Neural cell (in vitro differentiated cells): ENCODE results near the gene VPREB1. TPM values are rescaled to one million over a fixed set of nuclear protein-coding genes. Genes with fewer than 3 reads are reported as not detected.

ENCODE experiments used
- H2AFZ ChIP-seq: fragments of 200-600, 300-800 bp; sonication (generic), shearing (Covaris generic); 2 replicates; pipeline ENCODE4 v1.6.0; 2014; ENCODE audit warnings: low read depth, mild to moderate bottlenecking, antibody characterized with exemption, low read length, moderate library complexity
- H3F3A ChIP-seq: fragments of 200-600 bp; shearing (Covaris generic); 2 replicates; pipeline ENCODE4 v1.6.1; 2016; ENCODE audit warnings: mild to moderate bottlenecking, moderate library complexity, mixed read lengths, antibody characterized with exemption, low read length; ENCODE audit not compliant: insufficient read depth, poor library complexity, severe bottlenecking
- H3K27ac ChIP-seq: fragments of 200-600, 300-800 bp; sonication (generic), shearing (Covaris generic); 2 replicates; pipeline ENCODE4 v1.5.1; 2014; ENCODE audit warnings: mild to moderate bottlenecking, low read length, moderate library complexity
- H3K27me3 ChIP-seq: fragments of 300-800, 200-600 bp; sonication (generic), shearing (Covaris generic); 2 replicates; pipeline ENCODE4 v1.6.0; 2014; ENCODE audit warnings: mild to moderate bottlenecking, low read depth, low read length, moderate library complexity; ENCODE audit not compliant: insufficient read depth
- H3K36me3 ChIP-seq: fragments of 300-800, 200-600 bp; sonication (generic), shearing (Covaris generic); 2 replicates; pipeline ENCODE4 v1.5.1; 2014; ENCODE audit warnings: mild to moderate bottlenecking, antibody characterized with exemption, low read length, moderate library complexity; ENCODE audit not compliant: insufficient read depth
- H3K4me2 ChIP-seq: fragments of 300-800, 200-600 bp; sonication (generic), shearing (Covaris generic); 2 replicates; pipeline ENCODE4 v1.6.0; 2014; ENCODE audit warnings: mild to moderate bottlenecking, low read length
- H3K4me3 ChIP-seq: fragments of 300-800, 200-600 bp; sonication (generic), shearing (Covaris generic); 2 replicates; pipeline ENCODE4 v1.5.1; 2014; ENCODE audit warnings: mild to moderate bottlenecking, low read length, moderate library complexity
- H3K79me2 ChIP-seq: fragments of 200-600 bp; shearing (Covaris generic); replicated peaks from 2 replicates; pipeline ENCODE4 v1.6.0; 2014; ENCODE audit warnings: mild to moderate bottlenecking, low read length, moderate library complexity; ENCODE audit not compliant: insufficient read depth
- H3K9ac ChIP-seq: fragments of 300-800, 200-600 bp; sonication (generic), shearing (Covaris generic); 2 replicates; pipeline ENCODE4 v1.6.1; 2016; ENCODE audit warnings: mild to moderate bottlenecking, low read length, mixed read lengths
- H3K9me2 ChIP-seq: fragments of 200-600 bp; shearing (Covaris generic); 2 replicates; pipeline ENCODE4 v1.6.1; 2016; ENCODE audit warnings: mild to moderate bottlenecking, low read length, mixed read lengths; ENCODE audit not compliant: insufficient read depth
- H3K9me3 ChIP-seq: fragments of 200-600, 300-800 bp; sonication (generic), shearing (Covaris generic); 2 replicates; pipeline ENCODE4 v1.6.1; 2016; ENCODE audit warnings: mild to moderate bottlenecking, mixed run types, low read length, moderate library complexity, mixed read lengths
- H4K20me1 ChIP-seq: fragments of 200-600 bp; shearing (Covaris generic); 2 replicates; pipeline ENCODE4 v1.6.1; 2016; ENCODE audit warnings: mild to moderate bottlenecking, mixed run types; ENCODE audit not compliant: insufficient read depth
- EP300 ChIP-seq: fragments of 450-650 bp; conservative IDR thresholded peaks from 2 replicates; pipeline ENCODE4 v1.6.1; 2014; ENCODE audit warnings: antibody characterized with exemption, mild to moderate bottlenecking, moderate library complexity; ENCODE audit not compliant: poor library complexity, severe bottlenecking
- EZH2 ChIP-seq: fragments of 200-600, 300-800 bp; shearing (Covaris generic), sonication (generic); IDR thresholded peaks from 2 replicates; pipeline ENCODE4 v1.6.1; 2014; ENCODE audit warnings: antibody characterized with exemption, low read length, borderline replicate concordance, mild to moderate bottlenecking; ENCODE audit not compliant: insufficient read depth, poor library complexity, severe bottlenecking
- MXI1 ChIP-seq: fragments of 450-650 bp; conservative IDR thresholded peaks from 2 replicates; pipeline ENCODE4 v1.6.1; 2014; ENCODE audit warnings: antibody characterized with exemption, mild to moderate bottlenecking; ENCODE audit not compliant: poor library complexity, severe bottlenecking
- POLR2AphosphoS5 ChIP-seq: IDR thresholded peaks from 2 replicates; pipeline ENCODE4 v1.6.1; 2012
- RAD21 ChIP-seq: fragments of 450-650 bp; conservative IDR thresholded peaks from 2 replicates; pipeline ENCODE4 v1.6.1; 2014; ENCODE audit warnings: antibody characterized with exemption, mild to moderate bottlenecking, moderate library complexity
- SMC3 ChIP-seq: fragments of 450-650 bp; conservative IDR thresholded peaks from 2 replicates; pipeline ENCODE4 v1.6.1; 2014; ENCODE audit warnings: antibody characterized with exemption, mild to moderate bottlenecking, moderate library complexity; ENCODE audit not compliant: poor library complexity
- TAF1 ChIP-seq: IDR thresholded peaks from 2 replicates; pipeline ENCODE4 v1.6.1; 2012; ENCODE audit warnings: low read depth
- polyA plus RNA-seq: library from polyadenylated mRNA; depleted of rRNA; stranded (reverse); fragments of >200 nt; gene quantifications from 2 replicates; pipeline ENCODE4 v1.2.3, GENCODE V29; 2014
- TF ChIP-seq, protein P1 (sequence below): IDR thresholded peaks from 2 replicates; pipeline ENCODE4 v1.6.1; 2012; ENCODE audit warnings: borderline replicate concordance
- TF ChIP-seq, protein P2 (sequence below): fragments of 450-650 bp; IDR thresholded peaks from 2 replicates; pipeline ENCODE4 v1.5.1; 2014; ENCODE audit warnings: antibody characterized with exemption, mild to moderate bottlenecking, moderate library complexity; ENCODE audit not compliant: poor library complexity, severe bottlenecking

The VPREB1 gene
- polyA plus RNA-seq, 1 donor from 2014 or later = not detected

GRCh38 chr22:22230438-22230837, 14.1 kb upstream of the VPREB1 start:
- H3K4me3 ChIP-seq = no peak overlapping the region
- no peak overlapping the region for H2AFZ ChIP-seq
- no peaks in the 10 kb centered on the region for H3K79me2 ChIP-seq
- no peak overlapping the region for H3K27ac ChIP-seq
- H3K27me3 ChIP-seq = peaks cover 4% of the 10 kb centered on the region
- H3F3A ChIP-seq = no peaks in the 10 kb centered on the region
- H3K9me3 ChIP-seq = no peaks in the 10 kb centered on the region
- no peaks in the 10 kb centered on the region for H4K20me1 ChIP-seq
- H3K36me3 ChIP-seq = no peaks in the 10 kb centered on the region
- no peak overlapping the region for H3K4me2 ChIP-seq
- H3K9me2 ChIP-seq = no peaks in the 10 kb centered on the region
- no peak overlapping the region for H3K9ac ChIP-seq
- TF ChIP-seq SMC3 (no peak), RAD21 (no peak), EP300 (no peak), EZH2 (no peak), MXI1 (no peak), TAF1 (no peak), POLR2AphosphoS5 (no peak)
- TF ChIP-seq, protein P1, sequence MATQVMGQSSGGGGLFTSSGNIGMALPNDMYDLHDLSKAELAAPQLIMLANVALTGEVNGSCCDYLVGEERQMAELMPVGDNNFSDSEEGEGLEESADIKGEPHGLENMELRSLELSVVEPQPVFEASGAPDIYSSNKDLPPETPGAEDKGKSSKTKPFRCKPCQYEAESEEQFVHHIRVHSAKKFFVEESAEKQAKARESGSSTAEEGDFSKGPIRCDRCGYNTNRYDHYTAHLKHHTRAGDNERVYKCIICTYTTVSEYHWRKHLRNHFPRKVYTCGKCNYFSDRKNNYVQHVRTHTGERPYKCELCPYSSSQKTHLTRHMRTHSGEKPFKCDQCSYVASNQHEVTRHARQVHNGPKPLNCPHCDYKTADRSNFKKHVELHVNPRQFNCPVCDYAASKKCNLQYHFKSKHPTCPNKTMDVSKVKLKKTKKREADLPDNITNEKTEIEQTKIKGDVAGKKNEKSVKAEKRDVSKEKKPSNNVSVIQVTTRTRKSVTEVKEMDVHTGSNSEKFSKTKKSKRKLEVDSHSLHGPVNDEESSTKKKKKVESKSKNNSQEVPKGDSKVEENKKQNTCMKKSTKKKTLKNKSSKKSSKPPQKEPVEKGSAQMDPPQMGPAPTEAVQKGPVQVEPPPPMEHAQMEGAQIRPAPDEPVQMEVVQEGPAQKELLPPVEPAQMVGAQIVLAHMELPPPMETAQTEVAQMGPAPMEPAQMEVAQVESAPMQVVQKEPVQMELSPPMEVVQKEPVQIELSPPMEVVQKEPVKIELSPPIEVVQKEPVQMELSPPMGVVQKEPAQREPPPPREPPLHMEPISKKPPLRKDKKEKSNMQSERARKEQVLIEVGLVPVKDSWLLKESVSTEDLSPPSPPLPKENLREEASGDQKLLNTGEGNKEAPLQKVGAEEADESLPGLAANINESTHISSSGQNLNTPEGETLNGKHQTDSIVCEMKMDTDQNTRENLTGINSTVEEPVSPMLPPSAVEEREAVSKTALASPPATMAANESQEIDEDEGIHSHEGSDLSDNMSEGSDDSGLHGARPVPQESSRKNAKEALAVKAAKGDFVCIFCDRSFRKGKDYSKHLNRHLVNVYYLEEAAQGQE = no peak
- TF ChIP-seq, protein P2, sequence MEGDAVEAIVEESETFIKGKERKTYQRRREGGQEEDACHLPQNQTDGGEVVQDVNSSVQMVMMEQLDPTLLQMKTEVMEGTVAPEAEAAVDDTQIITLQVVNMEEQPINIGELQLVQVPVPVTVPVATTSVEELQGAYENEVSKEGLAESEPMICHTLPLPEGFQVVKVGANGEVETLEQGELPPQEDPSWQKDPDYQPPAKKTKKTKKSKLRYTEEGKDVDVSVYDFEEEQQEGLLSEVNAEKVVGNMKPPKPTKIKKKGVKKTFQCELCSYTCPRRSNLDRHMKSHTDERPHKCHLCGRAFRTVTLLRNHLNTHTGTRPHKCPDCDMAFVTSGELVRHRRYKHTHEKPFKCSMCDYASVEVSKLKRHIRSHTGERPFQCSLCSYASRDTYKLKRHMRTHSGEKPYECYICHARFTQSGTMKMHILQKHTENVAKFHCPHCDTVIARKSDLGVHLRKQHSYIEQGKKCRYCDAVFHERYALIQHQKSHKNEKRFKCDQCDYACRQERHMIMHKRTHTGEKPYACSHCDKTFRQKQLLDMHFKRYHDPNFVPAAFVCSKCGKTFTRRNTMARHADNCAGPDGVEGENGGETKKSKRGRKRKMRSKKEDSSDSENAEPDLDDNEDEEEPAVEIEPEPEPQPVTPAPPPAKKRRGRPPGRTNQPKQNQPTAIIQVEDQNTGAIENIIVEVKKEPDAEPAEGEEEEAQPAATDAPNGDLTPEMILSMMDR = no peak

GRCh38 chr22:22233081-22233480, 11.5 kb upstream of the VPREB1 start:
- Histone ChIP-seq H4K20me1 (no peaks in the 10 kb centered on the region), H3K4me2 (no peak overlapping the region), H3K9me3 (no peaks in the 10 kb centered on the region), H3K27me3 (peaks cover 5% of the 10 kb centered on the region), H3K9me2 (no peaks in the 10 kb centered on the region), H3K9ac (no peak overlapping the region), H3K79me2 (no peaks in the 10 kb centered on the region), H3K4me3 (no peak overlapping the region), H3K27ac (no peak overlapping the region), H3F3A (no peaks in the 10 kb centered on the region), H2AFZ (no peak overlapping the region), H3K36me3 (no peaks in the 10 kb centered on the region)
- TF ChIP-seq SMC3 = no peak
- no peak for TF ChIP-seq EZH2
- no peak for TF ChIP-seq TAF1
- TF ChIP-seq, protein P1 = no peak
- no peak for TF ChIP-seq MXI1
- no peak for TF ChIP-seq EP300
- TF ChIP-seq, protein P2 = no peak
- no peak for TF ChIP-seq RAD21
- no peak for TF ChIP-seq POLR2AphosphoS5
